SK-N-SH treated with all-trans-retinoic acid at 6 μM for 48 hours (cell line): Measurements from ENCODE around the gene DUSP5.
A peak's percentile ranks its signal among the peaks of the same experiment; 100 is the strongest.
"Not testable (repeated sequence)": the region's sequence is repeated elsewhere in the genome, so short reads cannot be mapped to it uniquely, and the experiment has no call there.

Source experiments
- ATAC-seq: fragments of 200-7000 bp; cut with Tn5 transposase; 3 replicates; pipeline ENCODE4 v1.9.1; 2020; ENCODE audit warnings: mild to moderate bottlenecking, moderate library complexity
- ARNTL ChIP-seq: fragments of 450-650 bp; formaldehyde crosslinking; IDR thresholded peaks from 2 replicates; pipeline ENCODE4 v1.5.0; 2020; ENCODE audit warnings: low read depth, mild to moderate bottlenecking, moderate library complexity, borderline replicate concordance
- BACH2 ChIP-seq: fragments of 250-450 bp; sonication (Bioruptor Pico); IDR thresholded peaks from 2 replicates; pipeline ENCODE4 v1.9.0; 2021; ENCODE audit warnings: mild to moderate bottlenecking, borderline replicate concordance
- GLIS3 ChIP-seq: fragments of 250-450 bp; sonication (Bioruptor Pico); IDR thresholded peaks from 2 replicates; pipeline ENCODE4 v1.5.0; 2020; ENCODE audit warnings: mild to moderate bottlenecking, moderate library complexity
- ISL1 ChIP-seq: fragments of 250-450 bp; sonication (Bioruptor Pico); IDR thresholded peaks from 2 replicates; pipeline ENCODE4 v2.1.2; 2022; ENCODE audit warnings: mild to moderate bottlenecking, moderate library complexity
- OSR1 ChIP-seq: fragments of 250-450 bp; sonication (Bioruptor Pico); IDR thresholded peaks from 2 replicates; pipeline ENCODE4 v1.8.0; 2022; ENCODE audit warnings: moderate library complexity, mild to moderate bottlenecking, inconsistent platforms
- PATZ1 ChIP-seq: fragments of 250-450 bp; sonication (Bioruptor Pico); IDR thresholded peaks from 2 replicates; pipeline ENCODE4 v1.8.0; 2020; ENCODE audit warnings: mild to moderate bottlenecking, moderate library complexity, borderline replicate concordance
- POU6F1 ChIP-seq: fragments of 250-450 bp; sonication (Bioruptor Pico); IDR thresholded peaks from 2 replicates; pipeline ENCODE4 v1.8.0; 2021; ENCODE audit warnings: low read depth, mild to moderate bottlenecking, moderate library complexity, borderline replicate concordance
- PPARA ChIP-seq: fragments of 250-450 bp; sonication (Bioruptor Pico); IDR thresholded peaks from 2 replicates; pipeline ENCODE4 v1.5.0; 2020; ENCODE audit warnings: mild to moderate bottlenecking, borderline replicate concordance
- RARB ChIP-seq: fragments of 250-450 bp; sonication (Bioruptor Pico); IDR thresholded peaks from 2 replicates; pipeline ENCODE4 v1.8.0; 2021; ENCODE audit warnings: mild to moderate bottlenecking, moderate library complexity
- SNAI2 ChIP-seq: fragments of 250-450 bp; sonication (Bioruptor Pico); IDR thresholded peaks from 2 replicates; pipeline ENCODE4 v1.5.0; 2020; ENCODE audit warnings: mild to moderate bottlenecking, moderate library complexity
- TCF4 ChIP-seq: fragments of 250-450 bp; sonication (Bioruptor Pico); IDR thresholded peaks from 2 replicates; pipeline ENCODE4 v1.8.0; 2021; ENCODE audit warnings: mild to moderate bottlenecking, moderate library complexity, borderline replicate concordance
- TOX ChIP-seq: fragments of 250-450 bp; sonication (Bioruptor Pico); IDR thresholded peaks from 2 replicates; pipeline ENCODE4 v1.8.0; 2021; ENCODE audit warnings: mild to moderate bottlenecking, moderate library complexity, borderline replicate concordance
- ZC3H10 ChIP-seq: fragments of 250-450 bp; sonication (Bioruptor Pico); IDR thresholded peaks from 2 replicates; pipeline ENCODE4 v1.5.1; 2021; ENCODE audit warnings: mild to moderate bottlenecking, moderate library complexity
- ZFP30 ChIP-seq: fragments of 450-650 bp; formaldehyde crosslinking; IDR thresholded peaks from 2 replicates; pipeline ENCODE4 v1.5.0; 2022; ENCODE audit warnings: mild to moderate bottlenecking, moderate library complexity
- ZNF565 ChIP-seq: fragments of 450-650 bp; formaldehyde crosslinking; conservative IDR thresholded peaks from 2 replicates; pipeline ENCODE4 v1.5.0; 2020; ENCODE audit warnings: low read depth, mild to moderate bottlenecking, moderate library complexity
- ZNF70 ChIP-seq: fragments of 450-650 bp; formaldehyde crosslinking; IDR thresholded peaks from 2 replicates; pipeline ENCODE4 v1.5.0; 2020; ENCODE audit warnings: mild to moderate bottlenecking, moderate library complexity
- ZNF8 ChIP-seq: fragments of 450-650 bp; formaldehyde crosslinking; IDR thresholded peaks from 2 replicates; pipeline ENCODE4 v1.5.0; 2020; ENCODE audit warnings: mild to moderate bottlenecking, moderate library complexity
- TF ChIP-seq, protein P1 (sequence below): fragments of 250-450 bp; sonication (Bioruptor Pico); IDR thresholded peaks from 2 replicates; pipeline ENCODE4 v1.5.0; 2020; ENCODE audit warnings: mild to moderate bottlenecking, moderate library complexity
- TF ChIP-seq, protein P2 (sequence below): fragments of 250-450 bp; sonication (Bioruptor Pico); IDR thresholded peaks from 2 replicates; pipeline ENCODE4 v1.5.1; 2020; ENCODE audit warnings: low read depth, mild to moderate bottlenecking, moderate library complexity

DUSP5 gene

GRCh38 chr10:110529596-110530011, 31.9 kb downstream of the DUSP5 start:
- ATAC-seq, result no peak
- TF ChIP-seq RARB (CRISPR knock-in tag), result no peak
- TF ChIP-seq PPARA (CRISPR knock-in tag), result no peak
- TF ChIP-seq, protein P1, sequence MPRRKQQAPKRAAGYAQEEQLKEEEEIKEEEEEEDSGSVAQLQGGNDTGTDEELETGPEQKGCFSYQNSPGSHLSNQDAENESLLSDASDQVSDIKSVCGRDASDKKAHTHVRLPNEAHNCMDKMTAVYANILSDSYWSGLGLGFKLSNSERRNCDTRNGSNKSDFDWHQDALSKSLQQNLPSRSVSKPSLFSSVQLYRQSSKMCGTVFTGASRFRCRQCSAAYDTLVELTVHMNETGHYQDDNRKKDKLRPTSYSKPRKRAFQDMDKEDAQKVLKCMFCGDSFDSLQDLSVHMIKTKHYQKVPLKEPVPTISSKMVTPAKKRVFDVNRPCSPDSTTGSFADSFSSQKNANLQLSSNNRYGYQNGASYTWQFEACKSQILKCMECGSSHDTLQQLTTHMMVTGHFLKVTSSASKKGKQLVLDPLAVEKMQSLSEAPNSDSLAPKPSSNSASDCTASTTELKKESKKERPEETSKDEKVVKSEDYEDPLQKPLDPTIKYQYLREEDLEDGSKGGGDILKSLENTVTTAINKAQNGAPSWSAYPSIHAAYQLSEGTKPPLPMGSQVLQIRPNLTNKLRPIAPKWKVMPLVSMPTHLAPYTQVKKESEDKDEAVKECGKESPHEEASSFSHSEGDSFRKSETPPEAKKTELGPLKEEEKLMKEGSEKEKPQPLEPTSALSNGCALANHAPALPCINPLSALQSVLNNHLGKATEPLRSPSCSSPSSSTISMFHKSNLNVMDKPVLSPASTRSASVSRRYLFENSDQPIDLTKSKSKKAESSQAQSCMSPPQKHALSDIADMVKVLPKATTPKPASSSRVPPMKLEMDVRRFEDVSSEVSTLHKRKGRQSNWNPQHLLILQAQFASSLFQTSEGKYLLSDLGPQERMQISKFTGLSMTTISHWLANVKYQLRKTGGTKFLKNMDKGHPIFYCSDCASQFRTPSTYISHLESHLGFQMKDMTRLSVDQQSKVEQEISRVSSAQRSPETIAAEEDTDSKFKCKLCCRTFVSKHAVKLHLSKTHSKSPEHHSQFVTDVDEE (CRISPR knock-in tag), result no peak
- no peak for TF ChIP-seq SNAI2 (CRISPR knock-in tag)
- TF ChIP-seq, protein P2, sequence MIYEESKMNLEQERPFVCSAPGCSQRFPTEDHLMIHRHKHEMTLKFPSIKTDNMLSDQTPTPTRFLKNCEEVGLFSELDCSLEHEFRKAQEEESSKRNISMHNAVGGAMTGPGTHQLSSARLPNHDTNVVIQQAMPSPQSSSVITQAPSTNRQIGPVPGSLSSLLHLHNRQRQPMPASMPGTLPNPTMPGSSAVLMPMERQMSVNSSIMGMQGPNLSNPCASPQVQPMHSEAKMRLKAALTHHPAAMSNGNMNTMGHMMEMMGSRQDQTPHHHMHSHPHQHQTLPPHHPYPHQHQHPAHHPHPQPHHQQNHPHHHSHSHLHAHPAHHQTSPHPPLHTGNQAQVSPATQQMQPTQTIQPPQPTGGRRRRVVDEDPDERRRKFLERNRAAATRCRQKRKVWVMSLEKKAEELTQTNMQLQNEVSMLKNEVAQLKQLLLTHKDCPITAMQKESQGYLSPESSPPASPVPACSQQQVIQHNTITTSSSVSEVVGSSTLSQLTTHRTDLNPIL (CRISPR knock-in tag), result no peak

DNA sequence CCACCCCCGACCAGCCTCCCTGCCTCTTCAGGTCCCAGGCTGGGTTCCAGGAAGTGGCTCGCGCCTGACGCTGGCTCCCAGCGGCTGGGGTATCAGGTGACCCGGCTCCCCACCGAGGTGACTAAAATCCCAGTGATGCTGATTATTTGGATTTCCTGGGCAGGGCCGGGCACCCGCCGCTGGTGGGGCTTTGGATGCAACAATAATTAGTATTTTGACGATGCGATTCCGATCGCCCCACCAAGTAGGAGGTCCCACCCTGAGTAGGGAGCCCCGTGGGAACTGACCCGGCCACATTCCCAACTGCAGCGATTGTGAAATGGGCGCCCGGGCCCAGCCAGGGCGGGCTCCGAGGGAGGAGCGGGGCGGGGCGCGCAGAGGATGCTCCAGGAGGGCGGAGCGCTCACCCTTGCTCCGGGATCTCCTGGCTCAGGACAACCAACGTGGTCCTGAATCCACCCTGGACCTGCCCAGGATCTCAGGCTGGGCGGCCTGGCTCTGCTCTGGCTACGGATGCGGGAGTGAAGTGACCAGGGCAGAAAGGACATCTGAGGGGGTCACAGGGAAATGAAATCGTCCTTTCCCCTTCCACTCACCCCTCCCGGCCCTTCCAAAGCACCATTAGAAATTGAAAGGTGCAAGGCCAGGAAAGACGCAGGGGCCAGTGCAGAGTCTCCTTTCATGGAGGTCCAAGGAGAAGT, 32.6 kb downstream of the DUSP5 start:
- ATAC-seq, result peak; percentile 87
- no peak for TF ChIP-seq ZC3H10 (CRISPR knock-in tag)

DNA sequence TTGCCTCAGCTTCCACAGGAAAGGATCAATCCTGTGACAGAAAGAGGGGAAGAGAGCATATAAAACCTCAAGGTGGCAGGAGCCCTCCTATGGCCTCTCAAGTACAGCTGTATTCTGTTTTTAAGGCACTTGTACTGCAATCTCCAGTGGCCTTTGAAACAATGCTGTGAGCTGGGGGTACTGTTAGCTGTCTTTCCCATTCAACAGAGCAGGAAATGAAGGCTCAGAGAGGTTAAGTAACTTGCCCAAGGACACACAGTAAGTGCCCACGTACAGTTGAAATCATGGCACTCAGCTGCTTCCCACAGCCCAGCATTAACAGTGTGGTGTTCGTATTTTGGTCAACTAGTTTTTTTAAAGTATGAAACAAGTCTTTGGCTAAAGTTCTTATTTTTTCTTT, 34.0 kb downstream of the DUSP5 start:
- ATAC-seq, result no peak
- TF ChIP-seq BACH2 (CRISPR knock-in tag), result no peak
- TF ChIP-seq, protein P2 (CRISPR knock-in tag), result no peak
- TF ChIP-seq GLIS3, result no peak
- no peak for TF ChIP-seq PATZ1 (CRISPR knock-in tag)
- TF ChIP-seq ZNF70, result no peak
- TF ChIP-seq ZNF8 (CRISPR knock-in tag), result no peak
- TF ChIP-seq RARB (CRISPR knock-in tag), result no peak
- TF ChIP-seq ZNF565, result no peak
- no peak for TF ChIP-seq SNAI2 (CRISPR knock-in tag)
- TF ChIP-seq ISL1, result no peak
- TF ChIP-seq ZFP30 (CRISPR knock-in tag), result no peak
- TF ChIP-seq, all 23 proteins: peak for 0

DNA sequence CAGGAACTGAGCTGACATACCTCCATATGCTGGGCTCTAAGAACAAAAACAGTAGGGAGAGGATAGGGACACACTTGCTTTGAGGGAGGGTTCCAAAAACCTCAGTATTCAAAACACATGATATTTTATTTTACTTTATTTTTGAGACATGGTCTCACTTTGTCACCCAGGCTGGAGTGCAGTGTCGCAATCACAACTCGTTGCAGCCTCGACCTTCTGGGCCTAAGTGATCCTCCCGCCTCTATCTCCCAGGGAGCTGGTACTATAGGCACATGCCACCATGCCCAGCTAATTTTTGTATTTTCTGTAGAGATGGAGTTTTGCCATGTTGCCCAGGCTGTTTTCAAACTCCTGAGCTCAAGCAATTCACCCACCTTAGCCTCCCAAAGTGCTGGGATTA, 34.9 kb downstream of the DUSP5 start:
- ATAC-seq, result not testable (repeated sequence)

- ATAC-seq, result no peak
- TF ChIP-seq OSR1 (CRISPR knock-in tag) (no peak), POU6F1 (CRISPR knock-in tag) (no peak), PATZ1 (CRISPR knock-in tag) (no peak), TOX (CRISPR knock-in tag) (no peak), BACH2 (CRISPR knock-in tag) (no peak), ZC3H10 (CRISPR knock-in tag) (no peak), ZNF8 (CRISPR knock-in tag) (no peak), ZFP30 (CRISPR knock-in tag) (no peak), ZNF565 (no peak), TCF4 (no peak), SNAI2 (CRISPR knock-in tag) (no peak), PPARA (CRISPR knock-in tag) (no peak), ZNF70 (no peak), ARNTL (no peak)
- TF ChIP-seq, protein P1 (CRISPR knock-in tag), result no peak
These were observed 35.4 kb downstream of the DUSP5 start for GRCh38 chr10:110533149-110533548.
